PFSK-1 (cell line): ENCODE results near the gene NIBAN1.

Experiments
- FOXP2 ChIP-seq: optimal IDR thresholded peaks from 2 replicates; pipeline ENCODE3; 2011; ENCODE audit warnings: borderline replicate concordance, control low read depth, inconsistent platforms; ENCODE audit not compliant: insufficient read depth; ENCODE audit errors: extremely low read length, extremely low read depth
- POLR2AphosphoS5 ChIP-seq: IDR thresholded peaks from 2 replicates; pipeline ENCODE4 v1.6.1; 2012; ENCODE audit warnings: low read depth, mild to moderate bottlenecking, control low read depth, low read length, moderate library complexity
- REST ChIP-seq, 2 experiments: IDR thresholded peaks; 2 replicates each; pipeline versions ENCODE4 v1.6.1 to v1.8.0; 2011 to 2012; ENCODE audit warnings: low read depth in 2 of 2, low read length in 2 of 2, control low read depth in 1 of 2, inconsistent platforms in 1 of 2, mild to moderate bottlenecking in 1 of 2, moderate library complexity in 1 of 2; ENCODE audit not compliant: insufficient read depth in 1 of 2
- SIN3A ChIP-seq: IDR thresholded peaks from 2 replicates; pipeline ENCODE4 v1.6.1; 2012; ENCODE audit warnings: mild to moderate bottlenecking, low read length, moderate library complexity, borderline replicate concordance; ENCODE audit not compliant: insufficient read depth
- TAF1 ChIP-seq: IDR thresholded peaks from 2 replicates; pipeline ENCODE4 v1.6.1; 2012; ENCODE audit warnings: low read length, control low read depth, borderline replicate concordance; ENCODE audit not compliant: insufficient read depth

GRCh38 chr1:184971522-184972265, 2.6 kb downstream of the NIBAN1 start:
- TF ChIP-seq TAF1: no peak
- no peak for TF ChIP-seq POLR2AphosphoS5
- TF ChIP-seq REST (IDR thresholded peaks at IDR 0.05; ENCODE audit: insufficient read depth in 1 of 2, low read depth in 2 of 2, low read length in 2 of 2): no peak
- TF ChIP-seq SIN3A: no peak
- TF ChIP-seq FOXP2: no peak
